Endodermal cell (in vitro differentiated cells): Measurements from ENCODE around the gene LGR4. TPM values are rescaled to one million over a fixed set of nuclear protein-coding genes. Genes with fewer than 3 reads are reported as not detected.

Experiments
- DNase-seq: peaks from one replicate; pipeline ENCODE4 v3.0.0-alpha.2; 2017
- H3K27ac ChIP-seq: 2 replicates; pipeline ENCODE4 v1.5.1; 2013; ENCODE audit warnings: mild to moderate bottlenecking, low read depth, low read length, moderate library complexity
- H3K27me3 ChIP-seq: 2 replicates; pipeline ENCODE4 v1.6.1; 2013; ENCODE audit warnings: mild to moderate bottlenecking, low read length, moderate library complexity; ENCODE audit not compliant: insufficient read depth, control insufficient read depth, poor library complexity, severe bottlenecking
- H3K36me3 ChIP-seq: 2 replicates; pipeline ENCODE4 v1.7.0; 2013; ENCODE audit warnings: mild to moderate bottlenecking, low read length, moderate library complexity; ENCODE audit not compliant: control insufficient read depth, insufficient read depth
- H3K4me1 ChIP-seq: one replicate; pipeline ENCODE4 v1.7.0; 2013; ENCODE audit warnings: low read length; ENCODE audit not compliant: control insufficient read depth, insufficient read depth
- H3K4me3 ChIP-seq: 2 replicates; pipeline ENCODE4 v1.5.1; 2013; ENCODE audit warnings: mild to moderate bottlenecking, low read length, moderate library complexity
- H3K9ac ChIP-seq: 2 replicates; pipeline ENCODE4 v1.6.1; 2013; ENCODE audit warnings: mild to moderate bottlenecking, low read length, moderate library complexity; ENCODE audit not compliant: poor library complexity, severe bottlenecking; ENCODE audit errors: extremely low read depth
- H3K9me3 ChIP-seq: 2 replicates; pipeline ENCODE4 v1.6.1; 2013; ENCODE audit warnings: mild to moderate bottlenecking, low read length, moderate library complexity; ENCODE audit not compliant: control insufficient read depth
- H3K27ac Mint-ChIP-seq: 2 replicates; pipeline ENCODE4 v1.8.0; 2020; ENCODE audit warnings: mixed read lengths
- H3K27me3 Mint-ChIP-seq: 2 replicates; pipeline ENCODE4 v1.8.0; 2021; ENCODE audit warnings: mild to moderate bottlenecking, mixed read lengths; ENCODE audit not compliant: insufficient read depth
- H3K36me3 Mint-ChIP-seq: 2 replicates; pipeline ENCODE4 v1.8.0; 2020; ENCODE audit warnings: low read depth, mixed read lengths
- H3K4me1 Mint-ChIP-seq: 2 replicates; pipeline ENCODE4 v1.8.0; 2020; ENCODE audit warnings: mixed read lengths
- H3K4me3 Mint-ChIP-seq: 2 replicates; pipeline ENCODE4 v1.8.0; 2020; ENCODE audit warnings: mild to moderate bottlenecking, moderate library complexity, mixed read lengths
- H3K9me3 Mint-ChIP-seq: 2 replicates; pipeline ENCODE4 v1.8.0; 2020; ENCODE audit warnings: mild to moderate bottlenecking, mixed read lengths
- CTCF ChIP-seq: fragments of 200-600 bp; sonication (generic); conservative IDR thresholded peaks from 2 replicates; pipeline ENCODE4 v1.5.0; 2021; ENCODE audit warnings: antibody characterized with exemption, mild to moderate bottlenecking
- WGBS, 2 experiments: methylation state at CpG; one replicate each; pipeline versions ENCODE4 v1.1.5 to v1.1.7; 2013; ENCODE audit warnings: missing lambda C conversion rate in 2 of 2, mixed read lengths in 1 of 2; ENCODE audit not compliant: insufficient coverage in 1 of 2, insufficient read length in 1 of 2; 5-methylcytosine and 5-hydroxymethylcytosine counted together
- total RNA-seq, 2 donors: library from RNA; stranded (reverse); fragmentation: NEBNext Ultra II Directional in 1 of 2; extraction: Animal tissue kit (Norgen Biotek cat#: 25700) in 1 of 2; gene quantifications; 2 replicates in 1 of 2; 3 replicates in 1 of 2; pipeline ENCODE4 v1.2.1, GENCODE V29; 2021

Gene LGR4
- total RNA-seq, 2 donors from 2014 or later = 73.7 to 75.6 TPM

- Mint-ChIP-seq H3K9me3 (no peaks in the 10 kb centered on the region), H3K36me3 (peaks cover 5% of the 10 kb centered on the region), H3K4me3 (peak overlapping the region; percentile 73), H3K27me3 (no peaks in the 10 kb centered on the region), H3K27ac (no peak overlapping the region), H3K4me1 (peaks cover 56% of the 10 kb centered on the region)
- TF ChIP-seq CTCF = no peak
- DNase-seq = no peak
- no peaks in the 10 kb centered on the region for H3K9me3 ChIP-seq
- H3K27me3 ChIP-seq = no peaks in the 10 kb centered on the region
- H3K27ac ChIP-seq = no peak overlapping the region
- H3K36me3 ChIP-seq = no peaks in the 10 kb centered on the region
- WGBS, 2 experiments = 86 to 89% methylated on average over 7 to 8 of the region's 8 CpGs
- no peak overlapping the region for H3K9ac ChIP-seq
- H3K4me3 ChIP-seq = peak overlapping the region; percentile 89
- peaks cover 11% of the 10 kb centered on the region for H3K4me1 ChIP-seq
Measured at GRCh38 chr11:27468995-27469695, 3.4 kb downstream of the LGR4 start.

GRCh38 chr11:27468209-27468994, 4.2 kb downstream of the LGR4 start:
- H3K9me3 Mint-ChIP-seq = no peaks in the 10 kb centered on the region
- no peak for DNase-seq
- WGBS, 2 experiments = 62 to 88% methylated on average over 2 to 5 of the region's 5 CpGs
- H3K27ac ChIP-seq = no peak overlapping the region
- H3K27me3 ChIP-seq = no peaks in the 10 kb centered on the region
- H3K36me3 ChIP-seq = no peaks in the 10 kb centered on the region
- H3K4me3 Mint-ChIP-seq = peak overlapping the region; percentile 73
- peaks cover 11% of the 10 kb centered on the region for H3K4me1 ChIP-seq
- H3K4me3 ChIP-seq = peak overlapping the region; percentile 89
- no peak for TF ChIP-seq CTCF
- H3K27ac Mint-ChIP-seq = no peak overlapping the region
- H3K36me3 Mint-ChIP-seq = peaks cover 8% of the 10 kb centered on the region
- no peaks in the 10 kb centered on the region for H3K27me3 Mint-ChIP-seq
- no peaks in the 10 kb centered on the region for H3K9me3 ChIP-seq
- peaks cover 60% of the 10 kb centered on the region for H3K4me1 Mint-ChIP-seq
- H3K9ac ChIP-seq = no peak overlapping the region

- no peak overlapping the region for H3K27ac ChIP-seq
- no peaks in the 10 kb centered on the region for H3K27me3 Mint-ChIP-seq
- H3K36me3 Mint-ChIP-seq = peaks cover 11% of the 10 kb centered on the region
- H3K27ac Mint-ChIP-seq = no peak overlapping the region
- no peaks in the 10 kb centered on the region for H3K9me3 Mint-ChIP-seq
- 96 to 98% methylated on average over 6 to 9 of the region's 13 CpGs for WGBS, 2 experiments
- no peak overlapping the region for H3K4me3 Mint-ChIP-seq
- no peak for TF ChIP-seq CTCF
- H3K9ac ChIP-seq = no peak overlapping the region
- peaks cover 11% of the 10 kb centered on the region for H3K4me1 ChIP-seq
- H3K36me3 ChIP-seq = peaks cover 4% of the 10 kb centered on the region
- H3K27me3 ChIP-seq = no peaks in the 10 kb centered on the region
- peak overlapping the region; percentile 3 for H3K4me3 ChIP-seq
- peaks cover 56% of the 10 kb centered on the region for H3K4me1 Mint-ChIP-seq
- DNase-seq = no peak
- H3K9me3 ChIP-seq = no peaks in the 10 kb centered on the region
Measured at GRCh38 chr11:27467181-27467913, 5.2 kb downstream of the LGR4 start.
